NCI-H2029 (cell line): Measurements from ENCODE around the gene KIF2C.
"Not testable (repeated sequence)": the region's sequence is repeated elsewhere in the genome, so short reads cannot be mapped to it uniquely, and the experiment has no call there.

Experiments used
- DNase-seq: peaks from one replicate; lab custom pipeline; 2025; lab: John Stamatoyannopoulos, UW

The KIF2C gene

GRCh38 chr1:44775930-44776729 lies 36.5 kb downstream of the KIF2C start:
- DNase-seq: no peak

GRCh38 chr1:44776730-44777068 lies 37.1 kb downstream of the KIF2C start:
- DNase-seq: no peak

GRCh38 chr1:44777547-44777946 lies 37.9 kb downstream of the KIF2C start:
- no peak for DNase-seq

GRCh38 chr1:44777969-44778635 lies 38.5 kb downstream of the KIF2C start:
- no peak for DNase-seq

- no peak for DNase-seq
These were observed 39.3 kb downstream of the KIF2C start for GRCh38 chr1:44778705-44779576.

GRCh38 chr1:44780583-44781121 lies 41.0 kb downstream of the KIF2C start:
- DNase-seq: no peak

- DNase-seq: no peak
These were observed 44.1 kb downstream of the KIF2C start for GRCh38 chr1:44783697-44784093.

- no peak for DNase-seq
These were observed 44.7 kb downstream of the KIF2C start for GRCh38 chr1:44784094-44785028.

GRCh38 chr1:44785029-44785380 lies 45.4 kb downstream of the KIF2C start:
- DNase-seq: no peak

GRCh38 chr1:44785501-44786137 lies 46.0 kb downstream of the KIF2C start:
- DNase-seq: no peak

- DNase-seq: peak; percentile 32
These were observed 46.7 kb downstream of the KIF2C start for GRCh38 chr1:44786138-44786840.

GRCh38 chr1:44786841-44787426 lies 47.3 kb downstream of the KIF2C start:
- DNase-seq: no peak

- DNase-seq: no peak
These were observed 47.9 kb downstream of the KIF2C start for GRCh38 chr1:44787506-44787905.

GRCh38 chr1:44788120-44788860 lies 48.7 kb downstream of the KIF2C start, which contains the start of gene BEST4:
Gene BEST4 (minus strand): TSS chr1:44788170. CDS start chr1:44787705, 465 bp downstream.
- DNase-seq: no peak

- DNase-seq: no peak
These were observed 51.5 kb downstream of the KIF2C start for GRCh38 chr1:44790968-44791801.

- DNase-seq: no peak
These were observed 53.3 kb downstream of the KIF2C start for GRCh38 chr1:44792736-44793502.

- DNase-seq: not testable (repeated sequence)
These were observed 58.2 kb downstream of the KIF2C start for GRCh38 chr1:44797886-44798285.
